A673 (cell line): Measurements from ENCODE around the gene TMIGD3. TPM values are rescaled to one million over a fixed set of nuclear protein-coding genes. Genes with fewer than 3 reads are reported as not detected.
A peak's percentile ranks its signal among the peaks of the same experiment; 100 is the strongest.

Experiments
- BruUV-seq: library from RNA; stranded (reverse); fragments of 400-500 nt; replicated peaks from 2 replicates; lab custom pipeline; 2021; lab: Mats Ljungman, UMichigan
- CTCF ChIA-PET: fragments of 300-600 bp; sonication (Branson Sonifier 250); formaldehyde crosslinking; loops from one replicate; lab custom pipeline; 2022; ENCODE audit warnings: antibody characterized with exemption; lab: Charles Lee
- POLR2A ChIA-PET: fragments of 300-600 bp; sonication (Branson Sonifier 250); formaldehyde crosslinking; loops from one replicate; lab custom pipeline; 2022; ENCODE audit warnings: antibody characterized with exemption; ENCODE audit not compliant: low non-redundant PET; lab: Charles Lee
- DNase-seq: peaks from one replicate; pipeline ENCODE4 v3.0.0-alpha.2; 2015; ENCODE audit warnings: low spot score
- H3K27ac ChIP-seq: fragments of 200-600 bp; sonication (generic); 2 replicates; pipeline ENCODE4 v1.5.1; 2016; ENCODE audit warnings: mixed run types, low read depth, mild to moderate bottlenecking, mixed read lengths, antibody characterized with exemption, low read length; ENCODE audit not compliant: poor library complexity, severe bottlenecking
- H3K27me3 ChIP-seq: fragments of 200-600 bp; sonication (generic); replicated peaks from 2 replicates; pipeline ENCODE4 v1.6.1; 2017; ENCODE audit warnings: mixed run types, low read depth, mild to moderate bottlenecking, mixed read lengths, antibody characterized with exemption, low read length; ENCODE audit not compliant: insufficient read depth, poor library complexity
- H3K36me3 ChIP-seq: fragments of 200-600 bp; sonication (generic); 2 replicates; pipeline ENCODE4 v1.6.1; 2016; ENCODE audit warnings: mixed run types, mild to moderate bottlenecking, mixed read lengths, antibody characterized with exemption, low read length; ENCODE audit not compliant: insufficient read depth, poor library complexity, severe bottlenecking
- H3K4me1 ChIP-seq: fragments of 200-600 bp; sonication (generic); 2 replicates; pipeline ENCODE4 v1.6.1; 2017; ENCODE audit warnings: mixed run types, mild to moderate bottlenecking, mixed read lengths, antibody characterized with exemption, low read length; ENCODE audit not compliant: insufficient read depth, poor library complexity, severe bottlenecking
- H3K4me3 ChIP-seq: fragments of 200-600 bp; sonication (generic); 2 replicates; pipeline ENCODE4 v1.5.1; 2016; ENCODE audit warnings: low read depth, mixed run types, mild to moderate bottlenecking, mixed read lengths, low read length; ENCODE audit not compliant: poor library complexity, severe bottlenecking
- H3K9me3 ChIP-seq: fragments of 200-600 bp; sonication (generic); 2 replicates; pipeline ENCODE4 v1.6.1; 2016; ENCODE audit warnings: mixed run types, low read depth, mild to moderate bottlenecking, mixed read lengths, antibody characterized with exemption, low read length; ENCODE audit not compliant: poor library complexity, severe bottlenecking
- EZH2 ChIP-seq: fragments of 200-600 bp; sonication (generic); IDR thresholded peaks from 2 replicates; pipeline ENCODE4 v1.6.1; 2017; ENCODE audit warnings: borderline replicate concordance, low read depth, mild to moderate bottlenecking, mixed read lengths, antibody characterized with exemption, low read length; ENCODE audit not compliant: poor library complexity, severe bottlenecking
- intact Hi-C: fragments of 100-400 bp; cut with micrococcal nuclease; formaldehyde crosslinking; loops from one replicate; pipeline ENCODE4 v1.10.0; 2022; ENCODE audit not compliant: unreplicated experiment
- total RNA-seq: library from RNA; stranded (reverse); gene quantifications from 2 replicates; pipeline ENCODE4 v1.2.3, GENCODE V29; 2021
- TF ChIP-seq, protein P1 (sequence below): fragments of 300-800, 200-600 bp; sonication (generic); conservative IDR thresholded peaks from 2 replicates; pipeline ENCODE4 v1.5.1; 2017; ENCODE audit warnings: low read depth, mild to moderate bottlenecking, antibody characterized with exemption, low read length, moderate library complexity, mixed read lengths

The TMIGD3 gene
- total RNA-seq, 1 experiment from 2014 or later = not detected

DNA sequence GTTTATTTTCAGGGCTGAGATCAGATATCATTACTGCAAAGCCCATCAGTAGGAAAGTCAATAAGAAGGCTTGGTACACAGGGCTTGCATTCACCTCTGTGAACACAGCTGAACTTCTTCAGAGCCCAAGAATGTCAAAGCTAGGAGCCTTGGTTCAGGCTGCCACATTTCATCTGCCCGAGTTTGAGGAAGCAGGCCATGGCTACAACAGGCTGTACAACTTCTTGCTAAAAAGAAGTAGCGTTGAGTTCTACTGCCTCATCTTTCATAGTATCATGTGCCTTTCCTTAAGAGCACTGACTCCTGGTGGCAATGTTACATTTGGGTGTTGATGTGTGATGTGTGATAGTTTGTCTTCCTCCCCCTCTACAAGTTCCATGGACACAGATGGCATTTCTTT is 19.6 kb downstream of the TMIGD3 start:
- Histone ChIP-seq H3K27me3 (no peaks in the 10 kb centered on the region), H3K4me3 (no peak overlapping the region), H3K4me1 (no peaks in the 10 kb centered on the region), H3K27ac (no peak overlapping the region), H3K36me3 (no peaks in the 10 kb centered on the region), H3K9me3 (no peaks in the 10 kb centered on the region)
- intact Hi-C loops = no loop called here
- TF ChIP-seq, protein P1, sequence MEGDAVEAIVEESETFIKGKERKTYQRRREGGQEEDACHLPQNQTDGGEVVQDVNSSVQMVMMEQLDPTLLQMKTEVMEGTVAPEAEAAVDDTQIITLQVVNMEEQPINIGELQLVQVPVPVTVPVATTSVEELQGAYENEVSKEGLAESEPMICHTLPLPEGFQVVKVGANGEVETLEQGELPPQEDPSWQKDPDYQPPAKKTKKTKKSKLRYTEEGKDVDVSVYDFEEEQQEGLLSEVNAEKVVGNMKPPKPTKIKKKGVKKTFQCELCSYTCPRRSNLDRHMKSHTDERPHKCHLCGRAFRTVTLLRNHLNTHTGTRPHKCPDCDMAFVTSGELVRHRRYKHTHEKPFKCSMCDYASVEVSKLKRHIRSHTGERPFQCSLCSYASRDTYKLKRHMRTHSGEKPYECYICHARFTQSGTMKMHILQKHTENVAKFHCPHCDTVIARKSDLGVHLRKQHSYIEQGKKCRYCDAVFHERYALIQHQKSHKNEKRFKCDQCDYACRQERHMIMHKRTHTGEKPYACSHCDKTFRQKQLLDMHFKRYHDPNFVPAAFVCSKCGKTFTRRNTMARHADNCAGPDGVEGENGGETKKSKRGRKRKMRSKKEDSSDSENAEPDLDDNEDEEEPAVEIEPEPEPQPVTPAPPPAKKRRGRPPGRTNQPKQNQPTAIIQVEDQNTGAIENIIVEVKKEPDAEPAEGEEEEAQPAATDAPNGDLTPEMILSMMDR = no peak
- TF ChIP-seq EZH2 = no peak
- no TSS peak for BruUV-seq
- CTCF ChIA-PET = no interaction called here
- POLR2A ChIA-PET = no interaction called here
- DNase-seq = no peak

DNA sequence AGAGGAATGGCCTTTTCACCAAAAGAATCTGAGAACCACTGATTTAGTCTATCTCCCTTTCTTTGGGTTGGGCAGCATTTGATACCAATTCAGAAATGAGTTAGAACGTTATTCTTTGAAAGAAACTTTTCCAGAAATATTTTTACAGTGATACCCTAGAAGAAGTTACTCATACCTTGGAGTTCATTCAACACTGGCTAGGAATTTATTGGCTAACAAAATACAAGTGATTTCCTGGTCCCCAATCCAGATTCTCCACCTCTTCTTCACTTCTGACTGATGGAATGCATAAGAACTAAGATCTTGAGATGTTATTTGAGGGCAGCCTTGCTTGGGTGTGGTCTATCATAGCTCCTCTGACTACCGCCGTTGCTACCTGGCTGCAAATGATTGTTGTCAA is 20.3 kb downstream of the TMIGD3 start:
- Histone ChIP-seq H3K27ac (no peak overlapping the region), H3K4me1 (no peaks in the 10 kb centered on the region), H3K36me3 (no peaks in the 10 kb centered on the region), H3K9me3 (no peaks in the 10 kb centered on the region), H3K27me3 (no peaks in the 10 kb centered on the region), H3K4me3 (no peak overlapping the region)
- no TSS peak for BruUV-seq
- ChIA-PET POLR2A (no interaction called here), CTCF (no interaction called here)
- DNase-seq = no peak
- intact Hi-C loops = no loop called here
- TF ChIP-seq EZH2 = no peak
- TF ChIP-seq, protein P1 = no peak

DNA sequence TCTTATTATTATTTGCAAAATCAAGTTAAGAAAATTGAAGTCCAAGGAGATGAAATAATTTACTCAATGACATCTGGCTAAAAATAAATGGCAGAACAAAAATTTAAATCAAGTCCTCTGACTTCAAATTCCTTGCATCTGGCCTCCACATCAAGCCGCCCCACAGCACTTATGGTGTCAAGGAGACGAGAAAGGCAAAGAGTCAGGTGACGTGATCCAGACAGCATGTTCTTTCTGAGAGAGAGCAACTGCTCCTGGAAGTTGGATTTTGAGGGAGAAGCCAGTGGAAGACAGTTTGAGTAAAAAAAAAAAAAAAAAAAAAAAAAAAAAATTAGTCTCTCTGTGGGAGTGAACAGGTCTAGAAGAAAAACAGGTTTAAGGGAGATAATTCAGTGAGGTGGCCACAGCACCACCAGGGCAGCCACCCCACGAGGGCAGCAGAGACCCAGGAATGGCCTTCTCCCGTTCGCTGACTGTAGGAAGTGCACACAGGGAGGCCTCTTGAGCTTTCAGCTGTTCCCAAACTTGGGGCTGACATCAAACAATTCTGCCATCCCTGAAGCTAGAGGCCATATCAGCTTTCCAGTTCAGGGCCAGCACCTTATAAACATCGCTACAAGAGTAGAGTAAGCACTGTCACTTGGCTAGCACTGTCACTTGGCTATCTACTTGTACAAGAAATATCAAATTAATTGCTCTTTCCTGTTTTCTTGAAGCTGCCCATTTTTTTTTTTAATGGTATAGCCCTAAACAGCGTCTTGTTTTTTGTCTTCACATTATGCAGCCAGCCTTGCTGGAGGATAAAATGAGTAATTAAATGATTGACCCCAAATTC is 21.8 kb downstream of the TMIGD3 start:
- H3K27me3 ChIP-seq = no peaks in the 10 kb centered on the region

More for the DNA sequence above, 21.8 kb downstream of the TMIGD3 start:
- Histone ChIP-seq H3K9me3 (no peaks in the 10 kb centered on the region), H3K4me1 (no peaks in the 10 kb centered on the region), H3K4me3 (no peak overlapping the region), H3K27ac (no peak overlapping the region), H3K36me3 (no peaks in the 10 kb centered on the region)
- TF ChIP-seq EZH2 = no peak
- TF ChIP-seq, protein P1 = peak; percentile 45
- POLR2A ChIA-PET = no interaction called here
- intact Hi-C loops = no loop called here
- no TSS peak for BruUV-seq
- DNase-seq = peak; percentile 43
- CTCF ChIA-PET = interaction anchor here (0.6 kb wide), 1 partner anchor 378 kb away, joined by 3 read pairs; no protein-coding TSS in a partner anchor
